Measurements from ENCODE around the gene HSPA4. TPM values are rescaled to one million over a fixed set of nuclear protein-coding genes. Genes with fewer than 3 reads are reported as not detected.

The HSPA4 gene
- total and polyA plus RNA-seq, 2 donors (not counting 3 experiments of a cell fraction or from before 2014, with no cell fraction given), result 11.2 to 161 TPM

DNA sequence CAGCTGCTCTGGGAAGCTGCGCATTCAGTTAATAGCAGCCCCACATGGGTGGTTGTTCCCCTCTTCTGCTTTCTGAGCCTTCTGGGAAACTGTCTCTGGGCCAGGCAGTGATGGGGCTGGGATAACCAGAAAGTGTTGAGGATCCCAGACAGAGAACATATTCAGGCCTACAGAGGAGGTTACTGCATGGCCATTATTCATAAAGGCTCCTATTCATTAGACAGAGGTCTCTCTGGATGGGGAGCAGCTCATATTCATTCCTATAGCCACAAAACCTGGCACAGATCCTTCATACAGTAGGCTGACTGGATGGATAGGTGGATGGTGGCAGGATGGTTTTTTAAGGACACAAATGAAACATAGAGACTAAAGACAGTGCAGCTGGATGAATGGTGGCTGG is 76.3 kb downstream of the HSPA4 start:
- no TSS peak for BruUV-seq (replicated peaks)
- TF ChIP-seq, protein P1, sequence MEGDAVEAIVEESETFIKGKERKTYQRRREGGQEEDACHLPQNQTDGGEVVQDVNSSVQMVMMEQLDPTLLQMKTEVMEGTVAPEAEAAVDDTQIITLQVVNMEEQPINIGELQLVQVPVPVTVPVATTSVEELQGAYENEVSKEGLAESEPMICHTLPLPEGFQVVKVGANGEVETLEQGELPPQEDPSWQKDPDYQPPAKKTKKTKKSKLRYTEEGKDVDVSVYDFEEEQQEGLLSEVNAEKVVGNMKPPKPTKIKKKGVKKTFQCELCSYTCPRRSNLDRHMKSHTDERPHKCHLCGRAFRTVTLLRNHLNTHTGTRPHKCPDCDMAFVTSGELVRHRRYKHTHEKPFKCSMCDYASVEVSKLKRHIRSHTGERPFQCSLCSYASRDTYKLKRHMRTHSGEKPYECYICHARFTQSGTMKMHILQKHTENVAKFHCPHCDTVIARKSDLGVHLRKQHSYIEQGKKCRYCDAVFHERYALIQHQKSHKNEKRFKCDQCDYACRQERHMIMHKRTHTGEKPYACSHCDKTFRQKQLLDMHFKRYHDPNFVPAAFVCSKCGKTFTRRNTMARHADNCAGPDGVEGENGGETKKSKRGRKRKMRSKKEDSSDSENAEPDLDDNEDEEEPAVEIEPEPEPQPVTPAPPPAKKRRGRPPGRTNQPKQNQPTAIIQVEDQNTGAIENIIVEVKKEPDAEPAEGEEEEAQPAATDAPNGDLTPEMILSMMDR (IDR thresholded peaks at IDR 0.05; ENCODE audit: extremely low read depth in 1 of 2, insufficient read depth in 1 of 2, low read depth in 1 of 2, low read length in 2 of 2), result no peak
- TF ChIP-seq EZH2 (IDR thresholded peaks at IDR 0.05; ENCODE audit: borderline replicate concordance, low read depth, low read length, severe bottlenecking) (no peak), MYC (IDR thresholded peaks at IDR 0.05; ENCODE audit: low read depth, low read length) (no peak), GATA2 (IDR thresholded peaks at IDR 0.05; ENCODE audit: insufficient read depth, insufficient read length, low read depth, low read length) (no peak), POLR2AphosphoS5 (IDR thresholded peaks at IDR 0.05; ENCODE audit: insufficient read depth, low read depth, low read length) (no peak), FOS (IDR thresholded peaks at IDR 0.05; ENCODE audit: borderline replicate concordance, insufficient read depth, low read length) (no peak), JUN (IDR thresholded peaks at IDR 0.05; ENCODE audit: borderline replicate concordance, insufficient read depth, insufficient read length, low read depth) (no peak), POLR2A (IDR thresholded peaks at IDR 0.05; ENCODE audit: low read depth, low read length) (no peak)
- TF ChIP-seq, protein P2, sequence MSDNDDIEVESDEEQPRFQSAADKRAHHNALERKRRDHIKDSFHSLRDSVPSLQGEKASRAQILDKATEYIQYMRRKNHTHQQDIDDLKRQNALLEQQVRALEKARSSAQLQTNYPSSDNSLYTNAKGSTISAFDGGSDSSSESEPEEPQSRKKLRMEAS (IDR thresholded peaks at IDR 0.05; ENCODE audit: insufficient read depth, insufficient read length), result no peak
- H4K20me1 ChIP-seq (replicated peaks; ENCODE audit: control insufficient read depth, extremely low read depth, insufficient read depth, low read length), result no peaks in the 10 kb centered on the region
- peaks cover 5% of the 10 kb centered on the region for H3K4me1 ChIP-seq (ENCODE audit: control insufficient read depth, extremely low read depth, insufficient read depth, low read length)
- H3K27me3 ChIP-seq (ENCODE audit: control insufficient read depth in 2 of 2, insufficient read depth in 2 of 2, low read length in 2 of 2), result peaks cover 0 to 6% of the 10 kb centered on the region in 2 experiments
- POLR2A ChIA-PET, result no interaction called here
- no peak overlapping the region for H3K27ac ChIP-seq (ENCODE audit: insufficient read depth, low read depth, low read length)
- H3K9me3 ChIP-seq (replicated peaks; ENCODE audit: control insufficient read depth, insufficient read depth, low read length), result no peaks in the 10 kb centered on the region
- H3K36me3 ChIP-seq (ENCODE audit: control insufficient read depth in 2 of 2, extremely low read depth in 1 of 2, insufficient read depth in 2 of 2, low read length in 2 of 2), result no peaks in the 10 kb centered on the region
- H3K9ac ChIP-seq (replicated peaks; ENCODE audit: extremely low read depth, insufficient read depth, low read length), result no peak overlapping the region
- CTCF ChIA-PET, result interaction anchor here (0.7 to 5.2 kb wide), 4 partner anchors 13 to 159 kb away, joined by 3 to 28 read pairs (median 4); no protein-coding TSS in a partner anchor
- FAIRE-seq (no peak), DNase-seq (ENCODE audit: low read depth, low spot score) (no peak)
- H2AFZ ChIP-seq (ENCODE audit: low read depth, low read length), result no peak overlapping the region
- no peak overlapping the region for H3K4me2 ChIP-seq (ENCODE audit: insufficient read depth, low read length)
- H3K79me2 ChIP-seq (ENCODE audit: control insufficient read depth, insufficient read depth, low read length), result no peaks in the 10 kb centered on the region
- no peak overlapping the region for H3K4me3 ChIP-seq (replicated peaks in 1 of 3; ENCODE audit: insufficient read depth in 1 of 3, low read depth in 1 of 3, low read length in 3 of 3)
- H3K9me1 ChIP-seq (replicated peaks; ENCODE audit: control insufficient read depth, extremely low read depth, insufficient read depth, low read length), result no peaks in the 10 kb centered on the region
- dilution Hi-C loops (cut with MboI; ENCODE audit: extremely low pct_ligation_motif_present, low sequenced_read_pairs), result no loop called here
- intact Hi-C loops (cut with micrococcal nuclease), result no loop called here
